Activated T-helper 1 cell treated with anti-CD3 and anti-CD28 coated beads, Interleukin-2, amount 50 U/mL, for 16 hours (primary cell): ENCODE data around the gene OR10P1.

Experiments used
- DNase-seq, 2 donors: peaks; one replicate each; pipeline ENCODE4 v3.0.0-alpha.2; 2020; ENCODE audit warnings: low read depth in 1 of 2, low spot score in 1 of 2

The OR10P1 gene

DNA sequence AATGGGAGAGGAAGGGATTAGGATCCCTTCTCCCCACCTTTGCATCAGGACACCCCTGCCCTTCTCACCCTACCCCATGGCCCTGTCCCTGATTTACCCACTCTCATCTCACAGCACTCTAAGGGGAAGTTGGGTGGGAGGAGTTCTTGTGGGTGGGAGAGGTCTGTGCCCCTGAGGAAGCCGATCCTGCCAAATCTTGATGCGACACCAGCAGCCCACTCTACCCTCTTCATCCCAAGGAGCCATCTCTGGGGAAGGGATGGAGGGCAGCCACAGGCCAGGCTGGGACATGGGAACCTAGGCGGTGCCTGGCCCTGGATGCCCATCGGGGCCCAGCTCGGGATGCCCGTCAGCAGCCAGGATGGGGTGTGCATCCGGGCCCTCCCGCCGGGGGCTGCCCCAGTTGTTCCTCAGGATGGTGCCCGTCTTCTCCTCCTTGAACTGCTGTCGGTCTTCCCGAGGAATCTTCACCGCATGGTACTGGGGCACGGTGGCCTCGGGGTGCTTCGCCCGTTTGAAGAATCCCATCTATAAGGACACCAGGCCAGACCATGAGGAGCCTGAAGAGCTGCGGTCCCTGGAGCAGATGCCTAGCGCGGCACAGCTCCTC, 48.2 kb downstream of the OR10P1 start:
- no peak for DNase-seq

- DNase-seq, result no peak
Measured at GRCh38 chr12:55685671-55686070, 49.0 kb downstream of the OR10P1 start.

DNA sequence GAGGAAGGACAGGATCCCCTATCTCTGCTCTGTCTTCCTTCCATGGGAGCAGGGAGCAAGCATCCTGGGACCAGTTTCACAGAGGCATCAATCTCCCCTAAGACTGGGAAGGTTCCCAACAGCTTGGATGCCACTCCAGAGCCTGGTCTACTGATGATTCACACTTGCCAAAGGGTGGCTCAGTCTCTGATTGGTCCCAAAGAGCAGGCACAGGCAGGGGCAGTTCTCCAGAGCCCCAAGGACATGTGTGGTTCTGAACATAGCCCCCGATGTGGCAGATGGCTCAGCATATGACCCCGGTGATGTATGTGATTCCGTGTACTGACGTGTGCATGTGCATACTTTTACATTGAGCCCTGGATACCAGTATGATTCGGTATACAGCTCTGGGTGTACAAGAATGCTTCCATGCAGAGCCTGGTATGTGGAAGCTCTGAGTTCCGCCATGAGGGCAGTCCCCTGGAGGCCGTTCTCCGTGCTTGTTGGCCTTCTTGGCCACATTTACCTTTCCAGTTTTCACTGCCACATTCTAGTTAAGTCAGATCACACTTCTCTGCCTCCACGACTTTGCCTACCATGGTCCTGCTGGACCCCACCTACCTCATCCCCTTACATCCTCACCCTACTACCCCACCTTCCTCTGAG, 49.8 kb downstream of the OR10P1 start:
- DNase-seq, result no peak
